GM23338 (cell line): ENCODE results near the gene LHX1. TPM values are rescaled to one million over a fixed set of nuclear protein-coding genes. Genes with fewer than 3 reads are reported as not detected.

Experiments
- ATAC-seq: fragments of 200-7000 bp; cut with Tn5 transposase; 3 replicates; pipeline ENCODE4 v1.9.1; 2020
- DNase-seq: peaks from one replicate; pipeline ENCODE4 v3.0.0-alpha.2; 2015; ENCODE audit warnings: low spot score
- H2AFZ ChIP-seq: fragments of 200-600 bp; sonication (generic); 2 replicates; pipeline ENCODE4 v1.8.0; 2016; ENCODE audit warnings: antibody characterized with exemption, mild to moderate bottlenecking, moderate library complexity
- H3F3A ChIP-seq: fragments of 200-600 bp; sonication (generic); replicated peaks from 2 replicates; pipeline ENCODE4 v1.8.0; 2017; ENCODE audit warnings: antibody characterized with exemption, mixed run types, low read depth
- H3K27ac ChIP-seq: fragments of 200-600 bp; sonication (generic); 2 replicates; pipeline ENCODE4 v1.6.1; 2016; ENCODE audit warnings: low read depth
- H3K27me3 ChIP-seq: fragments of 200-600 bp; sonication (generic); 2 replicates; pipeline ENCODE4 v1.8.0; 2016; ENCODE audit warnings: mild to moderate bottlenecking, mixed run types, moderate library complexity; ENCODE audit not compliant: insufficient read depth
- H3K36me3 ChIP-seq: fragments of 200-600 bp; sonication (generic); 2 replicates; pipeline ENCODE4 v1.8.0; 2016; ENCODE audit warnings: mild to moderate bottlenecking; ENCODE audit not compliant: insufficient read depth
- H3K4me1 ChIP-seq: fragments of 200-600 bp; sonication (generic); 2 replicates; pipeline ENCODE4 v1.8.0; 2016; ENCODE audit warnings: mild to moderate bottlenecking, moderate library complexity; ENCODE audit not compliant: insufficient read depth
- H3K4me2 ChIP-seq: fragments of 200-600 bp; sonication (generic); 2 replicates; pipeline ENCODE4 v1.7.1; 2017; ENCODE audit warnings: mixed run types
- H3K4me3 ChIP-seq: fragments of 200-600 bp; sonication (generic); 2 replicates; pipeline ENCODE4 v1.6.1; 2016; ENCODE audit warnings: mixed run types
- H3K79me2 ChIP-seq: fragments of 200-600 bp; sonication (generic); replicated peaks from 2 replicates; pipeline ENCODE4 v1.8.0; 2017; ENCODE audit warnings: mild to moderate bottlenecking; ENCODE audit not compliant: insufficient read depth
- H3K9me2 ChIP-seq: fragments of 200-600 bp; sonication (generic); 2 replicates; pipeline ENCODE4 v1.8.0; 2017; ENCODE audit not compliant: insufficient read depth
- H4K20me1 ChIP-seq: fragments of 200-600 bp; sonication (generic); replicated peaks from 2 replicates; pipeline ENCODE4 v1.8.0; 2017; ENCODE audit warnings: mild to moderate bottlenecking; ENCODE audit not compliant: insufficient read depth
- H3K27ac Mint-ChIP-seq: 2 replicates; pipeline ENCODE4 v1.8.0; 2020; ENCODE audit warnings: inconsistent platforms, mild to moderate bottlenecking, moderate library complexity, mixed read lengths
- H3K27me3 Mint-ChIP-seq: 3 replicates; pipeline ENCODE4 v1.8.0; 2022; ENCODE audit warnings: low read depth, mild to moderate bottlenecking, moderate library complexity, mixed read lengths, inconsistent platforms; ENCODE audit not compliant: insufficient read depth, poor library complexity
- H3K36me3 Mint-ChIP-seq: 3 replicates; pipeline ENCODE4 v1.8.0; 2021; ENCODE audit warnings: low read depth, mild to moderate bottlenecking, inconsistent platforms, moderate library complexity, mixed read lengths
- H3K4me1 Mint-ChIP-seq: 3 replicates; pipeline ENCODE4 v1.8.0; 2020; ENCODE audit warnings: mild to moderate bottlenecking, inconsistent platforms, mixed read lengths
- H3K4me3 Mint-ChIP-seq: 3 replicates; pipeline ENCODE4 v1.8.0; 2021; ENCODE audit warnings: moderate library complexity, mild to moderate bottlenecking, inconsistent platforms, mixed read lengths
- H3K9me3 Mint-ChIP-seq: 3 replicates; pipeline ENCODE4 v1.8.0; 2020; ENCODE audit warnings: moderate library complexity, mild to moderate bottlenecking, inconsistent platforms, mixed read lengths
- CREB1 ChIP-seq: fragments of 250-450 bp; sonication (Bioruptor Pico); IDR thresholded peaks from 2 replicates; pipeline ENCODE4 v1.5.0; 2020; ENCODE audit warnings: low read depth, mild to moderate bottlenecking, moderate library complexity
- EZH2phosphoT487 ChIP-seq: fragments of 200-600 bp; sonication (generic); IDR thresholded peaks from one replicate; pipeline ENCODE4 v1.8.1; 2018; ENCODE audit warnings: antibody characterized with exemption; ENCODE audit not compliant: unreplicated experiment
- NANOG ChIP-seq: IDR thresholded peaks from 2 replicates; pipeline ENCODE4 v1.6.1; 2016; ENCODE audit warnings: antibody characterized with exemption, borderline replicate concordance
- POLR2AphosphoS5 ChIP-seq: IDR thresholded peaks from 2 replicates; pipeline ENCODE4 v1.6.1; 2016; ENCODE audit warnings: antibody characterized with exemption, low read depth
- STAT1 ChIP-seq: IDR thresholded peaks from one replicate; pipeline ENCODE4 v1.6.1; 2016; ENCODE audit warnings: antibody characterized with exemption; ENCODE audit not compliant: unreplicated experiment
- polyA plus RNA-seq: library from polyadenylated mRNA; unstranded; fragments of >200 nt; fragmentation: Nextera tagmentation; extraction: Ambion mirVana; gene quantifications from 2 replicates; pipeline ENCODE4 v1.2.1, GENCODE V29; 2016
- total RNA-seq: library from RNA; depleted of rRNA; stranded (reverse); fragments of >200 nt; shearing (Covaris generic); gene quantifications from 2 replicates; pipeline ENCODE4 v1.2.3, GENCODE V29; 2014
- TF ChIP-seq, protein P1 (sequence below): IDR thresholded peaks from one replicate; pipeline ENCODE4 v1.6.1; 2018; ENCODE audit warnings: antibody characterized with exemption; ENCODE audit not compliant: unreplicated experiment
- TF ChIP-seq, protein P2 (sequence below): fragments of 250-450 bp; sonication (Bioruptor Pico); IDR thresholded peaks from 2 replicates; pipeline ENCODE4 v1.5.0; 2020; ENCODE audit warnings: mild to moderate bottlenecking, moderate library complexity

The LHX1 gene
- total and polyA plus RNA-seq, 2 experiments from 2014 or later: 0.52 to 0.74 TPM

DNA sequence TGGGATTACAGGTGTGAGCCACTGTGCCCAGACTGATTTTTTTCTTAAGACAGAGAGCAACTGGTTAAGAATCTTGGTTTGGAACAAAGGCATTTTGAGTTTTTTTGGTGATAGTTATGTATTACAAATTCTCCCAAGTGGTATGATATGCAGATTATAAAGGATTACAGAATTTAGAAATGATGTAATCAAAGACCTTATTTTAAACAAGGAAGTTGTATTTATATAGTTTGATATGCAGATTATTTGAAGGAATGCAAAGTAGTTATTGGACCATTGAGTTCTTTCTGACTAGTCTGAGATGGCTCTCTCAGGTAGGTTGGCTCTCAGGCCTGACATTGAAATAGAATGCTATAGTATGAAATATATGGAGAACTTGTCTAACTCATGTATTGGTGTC, 46.3 kb downstream of the LHX1 start:
- DNase-seq (no peak), ATAC-seq (no peak)
- Mint-ChIP-seq H3K4me3 (no peak overlapping the region), H3K36me3 (peaks cover 8% of the 10 kb centered on the region), H3K4me1 (peaks cover 13% of the 10 kb centered on the region; the same call in 2 of the 3 replicates), H3K27me3 (no peaks in the 10 kb centered on the region), H3K9me3 (no peaks in the 10 kb centered on the region), H3K27ac (no peak overlapping the region)
- Histone ChIP-seq H4K20me1 (peaks cover 8% of the 10 kb centered on the region; the same call in 1 of the 2 replicates), H3K27me3 (no peaks in the 10 kb centered on the region), H2AFZ (no peak overlapping the region), H3K9me2 (0 out of 2 replicates have a peak, but pooled peaks cover 3% of the 10 kb centered on the region), H3K4me2 (no peak overlapping the region), H3K79me2 (peaks cover 22% of the 10 kb centered on the region), H3K4me1 (no peaks in the 10 kb centered on the region), H3F3A (no peaks in the 10 kb centered on the region), H3K4me3 (no peak overlapping the region), H3K27ac (no peak overlapping the region), H3K36me3 (0 out of 2 replicates have a peak, but pooled peaks cover 5% of the 10 kb centered on the region)
- no peak for TF ChIP-seq POLR2AphosphoS5
- TF ChIP-seq NANOG: no peak
- TF ChIP-seq STAT1: no peak
- no peak for TF ChIP-seq EZH2phosphoT487
- TF ChIP-seq, protein P1, sequence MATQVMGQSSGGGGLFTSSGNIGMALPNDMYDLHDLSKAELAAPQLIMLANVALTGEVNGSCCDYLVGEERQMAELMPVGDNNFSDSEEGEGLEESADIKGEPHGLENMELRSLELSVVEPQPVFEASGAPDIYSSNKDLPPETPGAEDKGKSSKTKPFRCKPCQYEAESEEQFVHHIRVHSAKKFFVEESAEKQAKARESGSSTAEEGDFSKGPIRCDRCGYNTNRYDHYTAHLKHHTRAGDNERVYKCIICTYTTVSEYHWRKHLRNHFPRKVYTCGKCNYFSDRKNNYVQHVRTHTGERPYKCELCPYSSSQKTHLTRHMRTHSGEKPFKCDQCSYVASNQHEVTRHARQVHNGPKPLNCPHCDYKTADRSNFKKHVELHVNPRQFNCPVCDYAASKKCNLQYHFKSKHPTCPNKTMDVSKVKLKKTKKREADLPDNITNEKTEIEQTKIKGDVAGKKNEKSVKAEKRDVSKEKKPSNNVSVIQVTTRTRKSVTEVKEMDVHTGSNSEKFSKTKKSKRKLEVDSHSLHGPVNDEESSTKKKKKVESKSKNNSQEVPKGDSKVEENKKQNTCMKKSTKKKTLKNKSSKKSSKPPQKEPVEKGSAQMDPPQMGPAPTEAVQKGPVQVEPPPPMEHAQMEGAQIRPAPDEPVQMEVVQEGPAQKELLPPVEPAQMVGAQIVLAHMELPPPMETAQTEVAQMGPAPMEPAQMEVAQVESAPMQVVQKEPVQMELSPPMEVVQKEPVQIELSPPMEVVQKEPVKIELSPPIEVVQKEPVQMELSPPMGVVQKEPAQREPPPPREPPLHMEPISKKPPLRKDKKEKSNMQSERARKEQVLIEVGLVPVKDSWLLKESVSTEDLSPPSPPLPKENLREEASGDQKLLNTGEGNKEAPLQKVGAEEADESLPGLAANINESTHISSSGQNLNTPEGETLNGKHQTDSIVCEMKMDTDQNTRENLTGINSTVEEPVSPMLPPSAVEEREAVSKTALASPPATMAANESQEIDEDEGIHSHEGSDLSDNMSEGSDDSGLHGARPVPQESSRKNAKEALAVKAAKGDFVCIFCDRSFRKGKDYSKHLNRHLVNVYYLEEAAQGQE: no peak
- TF ChIP-seq, protein P2, sequence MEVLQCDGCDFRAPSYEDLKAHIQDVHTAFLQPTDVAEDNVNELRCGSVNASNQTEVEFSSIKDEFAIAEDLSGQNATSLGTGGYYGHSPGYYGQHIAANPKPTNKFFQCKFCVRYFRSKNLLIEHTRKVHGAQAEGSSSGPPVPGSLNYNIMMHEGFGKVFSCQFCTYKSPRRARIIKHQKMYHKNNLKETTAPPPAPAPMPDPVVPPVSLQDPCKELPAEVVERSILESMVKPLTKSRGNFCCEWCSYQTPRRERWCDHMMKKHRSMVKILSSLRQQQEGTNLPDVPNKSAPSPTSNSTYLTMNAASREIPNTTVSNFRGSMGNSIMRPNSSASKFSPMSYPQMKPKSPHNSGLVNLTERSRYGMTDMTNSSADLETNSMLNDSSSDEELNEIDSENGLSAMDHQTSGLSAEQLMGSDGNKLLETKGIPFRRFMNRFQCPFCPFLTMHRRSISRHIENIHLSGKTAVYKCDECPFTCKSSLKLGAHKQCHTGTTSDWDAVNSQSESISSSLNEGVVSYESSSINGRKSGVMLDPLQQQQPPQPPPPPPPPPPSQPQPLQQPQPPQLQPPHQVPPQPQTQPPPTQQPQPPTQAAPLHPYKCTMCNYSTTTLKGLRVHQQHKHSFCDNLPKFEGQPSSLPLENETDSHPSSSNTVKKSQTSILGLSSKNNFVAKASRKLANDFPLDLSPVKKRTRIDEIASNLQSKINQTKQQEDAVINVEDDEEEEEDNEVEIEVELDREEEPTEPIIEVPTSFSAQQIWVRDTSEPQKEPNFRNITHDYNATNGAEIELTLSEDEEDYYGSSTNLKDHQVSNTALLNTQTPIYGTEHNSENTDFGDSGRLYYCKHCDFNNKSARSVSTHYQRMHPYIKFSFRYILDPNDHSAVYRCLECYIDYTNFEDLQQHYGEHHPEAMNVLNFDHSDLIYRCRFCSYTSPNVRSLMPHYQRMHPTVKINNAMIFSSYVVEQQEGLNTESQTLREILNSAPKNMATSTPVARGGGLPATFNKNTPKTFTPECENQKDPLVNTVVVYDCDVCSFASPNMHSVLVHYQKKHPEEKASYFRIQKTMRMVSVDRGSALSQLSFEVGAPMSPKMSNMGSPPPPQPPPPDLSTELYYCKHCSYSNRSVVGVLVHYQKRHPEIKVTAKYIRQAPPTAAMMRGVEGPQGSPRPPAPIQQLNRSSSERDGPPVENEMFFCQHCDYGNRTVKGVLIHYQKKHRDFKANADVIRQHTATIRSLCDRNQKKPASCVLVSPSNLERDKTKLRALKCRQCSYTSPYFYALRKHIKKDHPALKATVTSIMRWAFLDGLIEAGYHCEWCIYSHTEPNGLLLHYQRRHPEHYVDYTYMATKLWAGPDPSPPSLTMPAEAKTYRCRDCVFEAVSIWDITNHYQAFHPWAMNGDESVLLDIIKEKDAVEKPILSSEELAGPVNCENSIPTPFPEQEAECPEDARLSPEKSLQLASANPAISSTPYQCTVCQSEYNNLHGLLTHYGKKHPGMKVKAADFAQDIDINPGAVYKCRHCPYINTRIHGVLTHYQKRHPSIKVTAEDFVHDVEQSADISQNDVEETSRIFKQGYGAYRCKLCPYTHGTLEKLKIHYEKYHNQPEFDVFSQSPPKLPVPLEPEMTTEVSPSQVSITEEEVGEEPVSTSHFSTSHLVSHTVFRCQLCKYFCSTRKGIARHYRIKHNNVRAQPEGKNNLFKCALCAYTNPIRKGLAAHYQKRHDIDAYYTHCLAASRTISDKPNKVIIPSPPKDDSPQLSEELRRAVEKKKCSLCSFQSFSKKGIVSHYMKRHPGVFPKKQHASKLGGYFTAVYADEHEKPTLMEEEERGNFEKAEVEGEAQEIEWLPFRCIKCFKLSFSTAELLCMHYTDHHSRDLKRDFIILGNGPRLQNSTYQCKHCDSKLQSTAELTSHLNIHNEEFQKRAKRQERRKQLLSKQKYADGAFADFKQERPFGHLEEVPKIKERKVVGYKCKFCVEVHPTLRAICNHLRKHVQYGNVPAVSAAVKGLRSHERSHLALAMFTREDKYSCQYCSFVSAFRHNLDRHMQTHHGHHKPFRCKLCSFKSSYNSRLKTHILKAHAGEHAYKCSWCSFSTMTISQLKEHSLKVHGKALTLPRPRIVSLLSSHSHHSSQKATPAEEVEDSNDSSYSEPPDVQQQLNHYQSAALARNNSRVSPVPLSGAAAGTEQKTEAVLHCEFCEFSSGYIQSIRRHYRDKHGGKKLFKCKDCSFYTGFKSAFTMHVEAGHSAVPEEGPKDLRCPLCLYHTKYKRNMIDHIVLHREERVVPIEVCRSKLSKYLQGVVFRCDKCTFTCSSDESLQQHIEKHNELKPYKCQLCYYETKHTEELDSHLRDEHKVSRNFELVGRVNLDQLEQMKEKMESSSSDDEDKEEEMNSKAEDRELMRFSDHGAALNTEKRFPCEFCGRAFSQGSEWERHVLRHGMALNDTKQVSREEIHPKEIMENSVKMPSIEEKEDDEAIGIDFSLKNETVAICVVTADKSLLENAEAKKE (CRISPR knock-in tag): no peak
- no peak for TF ChIP-seq CREB1
